ENCODE results near the gene EFCAB8.

Gene EFCAB8

GRCh38 chr20:32858701-32859372, at the start of gene EFCAB8:
Gene EFCAB8, plus strand, starts transcription at chr20:32858923. Its CDS starts 4,870 bp downstream, at chr20:32863793.
- DNase-seq, result no peak

- no peak for DNase-seq
Observed at GRCh38 chr20:32809907-32810306, 48.8 kb upstream of the EFCAB8 start.

- no peak for DNase-seq
Observed at GRCh38 chr20:32810941-32811340, 47.8 kb upstream of the EFCAB8 start.

GRCh38 chr20:32811886-32812285, 46.8 kb upstream of the EFCAB8 start:
- no peak for DNase-seq

- peak; percentile 83 to 88 for DNase-seq
Observed at GRCh38 chr20:32819992-32820697, 38.6 kb upstream of the EFCAB8 start.

- no peak for DNase-seq
Observed at GRCh38 chr20:32820698-32821377, 37.9 kb upstream of the EFCAB8 start.

GRCh38 chr20:32822225-32822624, 36.5 kb upstream of the EFCAB8 start:
- no peak for DNase-seq

GRCh38 chr20:32823078-32823477, 35.6 kb upstream of the EFCAB8 start:
- DNase-seq, result peak in 1 of 2 experiments; percentile 19

GRCh38 chr20:32823737-32824588, 34.8 kb upstream of the EFCAB8 start:
- DNase-seq, result no peak

- DNase-seq, result no peak
Observed at GRCh38 chr20:32828029-32828680, 30.6 kb upstream of the EFCAB8 start.

- no peak for DNase-seq
Observed at GRCh38 chr20:32829311-32830005, 29.3 kb upstream of the EFCAB8 start.

- no peak for DNase-seq
Observed at GRCh38 chr20:32830437-32830836, 28.3 kb upstream of the EFCAB8 start.

GRCh38 chr20:32831982-32832381, 26.7 kb upstream of the EFCAB8 start:
- DNase-seq, result no peak

- no peak for DNase-seq
Observed at GRCh38 chr20:32832664-32833063, 26.1 kb upstream of the EFCAB8 start.

GRCh38 chr20:32834972-32835371, 23.8 kb upstream of the EFCAB8 start:
- DNase-seq, result no peak

GRCh38 chr20:32837157-32837556, 21.6 kb upstream of the EFCAB8 start:
- DNase-seq, result no peak

- DNase-seq, result no peak
Observed at GRCh38 chr20:32839227-32839981, 19.3 kb upstream of the EFCAB8 start.

GRCh38 chr20:32839982-32840285, 18.8 kb upstream of the EFCAB8 start:
- no peak for DNase-seq

- DNase-seq, result no peak
Observed at GRCh38 chr20:32841174-32841573, 17.5 kb upstream of the EFCAB8 start.

- no peak for DNase-seq
Observed at GRCh38 chr20:32841632-32842031, 17.1 kb upstream of the EFCAB8 start.

Data from stimulated activated CD4-positive, alpha-beta T cell treated with anti-CD3 and anti-CD28 coated beads, Interleukin-4, amount 100 ng/mL, for 4 hours (primary cell).